ENCODE results near the gene WDR59.

The WDR59 gene

GRCh38 chr16:74888888-74889287 lies 96.0 kb downstream of the WDR59 start:
- TF ChIP-seq CTCF (IDR thresholded peaks at IDR 0.05) = no peak

GRCh38 chr16:74888232-74888862 lies 96.6 kb downstream of the WDR59 start:
- TF ChIP-seq CTCF (IDR thresholded peaks at IDR 0.05) = no peak

- TF ChIP-seq CTCF (IDR thresholded peaks at IDR 0.05) = no peak
Observed at GRCh38 chr16:74887084-74887483, 97.8 kb downstream of the WDR59 start.

- no peak for TF ChIP-seq CTCF (IDR thresholded peaks at IDR 0.05)
Observed at GRCh38 chr16:74877706-74878105, 107.2 kb downstream of the WDR59 start.

GRCh38 chr16:74874912-74875546 lies 109.9 kb downstream of the WDR59 start:
- no peak for TF ChIP-seq CTCF (IDR thresholded peaks at IDR 0.05)

GRCh38 chr16:74874123-74874522 lies 110.8 kb downstream of the WDR59 start:
- no peak for TF ChIP-seq CTCF (IDR thresholded peaks at IDR 0.05)

GRCh38 chr16:74872302-74872701 lies 112.6 kb downstream of the WDR59 start:
- no peak for TF ChIP-seq CTCF (IDR thresholded peaks at IDR 0.05)
